Fibroblast of lung (primary cell): Measurements from ENCODE around the gene APBB3.

Experiments
- EZH2 ChIP-seq: IDR thresholded peaks from 2 replicates; pipeline ENCODE4 v1.5.1; 2012; ENCODE audit warnings: low read length, control low read depth, mild to moderate bottlenecking; ENCODE audit errors: missing control alignments
- TF ChIP-seq, protein P1 (sequence below), 2 donors: IDR thresholded peaks in 1 of 2; conservative IDR thresholded peaks in 1 of 2; 1 replicate in 1 of 2; 2 replicates in 1 of 2; pipeline ENCODE4 v1.5.1; 2011 to 2012; ENCODE audit warnings: low read length in 2 of 2, control low read depth in 1 of 2, inconsistent platforms in 1 of 2, low read depth in 1 of 2, mild to moderate bottlenecking in 1 of 2

DNA sequence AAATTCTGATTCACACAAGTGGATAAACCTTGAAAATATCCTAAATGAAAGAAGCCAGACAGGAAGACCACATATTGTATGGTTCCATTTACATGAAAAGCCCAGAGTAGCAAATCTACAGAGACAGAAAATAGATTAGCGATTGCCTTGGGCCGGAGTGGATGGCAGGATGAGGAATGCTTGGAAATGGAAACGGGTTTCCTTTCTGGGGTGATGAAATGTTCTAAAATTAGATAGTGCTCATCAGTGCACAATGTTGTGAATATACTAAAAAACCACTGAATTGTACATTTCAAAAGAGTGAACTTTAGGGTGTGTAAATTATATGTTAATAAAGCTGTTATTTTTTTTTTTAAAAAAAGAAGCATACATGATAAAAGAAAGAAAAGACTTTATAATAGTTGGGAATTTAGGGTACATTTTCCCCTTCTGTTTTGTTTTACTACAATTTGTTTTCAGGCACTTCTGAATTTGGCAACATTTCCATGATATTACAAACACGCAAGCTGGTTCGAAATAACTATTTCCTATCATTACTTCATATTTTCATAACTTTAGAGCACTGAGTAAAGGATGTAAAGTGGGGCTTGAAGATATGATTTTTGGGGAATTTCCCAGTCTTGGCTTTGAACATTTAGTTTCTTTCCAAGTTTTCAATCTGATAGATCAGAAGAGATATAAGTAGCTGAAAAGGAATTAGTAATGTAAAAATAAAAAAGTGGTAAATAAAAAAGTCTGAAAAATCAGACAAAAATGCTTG, 24.1 kb upstream of the APBB3 start:
- TF ChIP-seq, protein P1, sequence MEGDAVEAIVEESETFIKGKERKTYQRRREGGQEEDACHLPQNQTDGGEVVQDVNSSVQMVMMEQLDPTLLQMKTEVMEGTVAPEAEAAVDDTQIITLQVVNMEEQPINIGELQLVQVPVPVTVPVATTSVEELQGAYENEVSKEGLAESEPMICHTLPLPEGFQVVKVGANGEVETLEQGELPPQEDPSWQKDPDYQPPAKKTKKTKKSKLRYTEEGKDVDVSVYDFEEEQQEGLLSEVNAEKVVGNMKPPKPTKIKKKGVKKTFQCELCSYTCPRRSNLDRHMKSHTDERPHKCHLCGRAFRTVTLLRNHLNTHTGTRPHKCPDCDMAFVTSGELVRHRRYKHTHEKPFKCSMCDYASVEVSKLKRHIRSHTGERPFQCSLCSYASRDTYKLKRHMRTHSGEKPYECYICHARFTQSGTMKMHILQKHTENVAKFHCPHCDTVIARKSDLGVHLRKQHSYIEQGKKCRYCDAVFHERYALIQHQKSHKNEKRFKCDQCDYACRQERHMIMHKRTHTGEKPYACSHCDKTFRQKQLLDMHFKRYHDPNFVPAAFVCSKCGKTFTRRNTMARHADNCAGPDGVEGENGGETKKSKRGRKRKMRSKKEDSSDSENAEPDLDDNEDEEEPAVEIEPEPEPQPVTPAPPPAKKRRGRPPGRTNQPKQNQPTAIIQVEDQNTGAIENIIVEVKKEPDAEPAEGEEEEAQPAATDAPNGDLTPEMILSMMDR (conservative IDR thresholded peaks at IDR 0.05 in 1 of 2, IDR thresholded peaks at IDR 0.05 in 1 of 2; ENCODE audit: low read depth in 1 of 2, low read length in 2 of 2), result no peak
- no peak for TF ChIP-seq EZH2
